IPS DF 19.7 (cell line): Measurements from ENCODE around the gene PSMD5.

Experiments
- DNase-seq: peaks from one replicate; pipeline ENCODE4 v3.0.0-alpha.2; 2013; ENCODE audit warnings: low read depth, low spot score

The PSMD5 gene

GRCh38 chr9:120855827-120856670 is 13.3 kb upstream of the PSMD5 start:
- no peak for DNase-seq

GRCh38 chr9:120854596-120855327 is 12.0 kb upstream of the PSMD5 start:
- DNase-seq: no peak

- no peak for DNase-seq
Observed at GRCh38 chr9:120853198-120853597, 10.5 kb upstream of the PSMD5 start.

GRCh38 chr9:120852240-120853010 is 9.7 kb upstream of the PSMD5 start:
- no peak for DNase-seq

- DNase-seq: no peak
Observed at GRCh38 chr9:120851449-120851848, 8.7 kb upstream of the PSMD5 start.

GRCh38 chr9:120850315-120850714 is 7.6 kb upstream of the PSMD5 start:
- DNase-seq: no peak

- no peak for DNase-seq
Observed at GRCh38 chr9:120846906-120847305, 4.2 kb upstream of the PSMD5 start.

- DNase-seq: no peak
Observed at GRCh38 chr9:120846251-120846889, 3.6 kb upstream of the PSMD5 start.

- DNase-seq: no peak
Observed at GRCh38 chr9:120845255-120845654, 2.5 kb upstream of the PSMD5 start.

GRCh38 chr9:120841930-120842684 is 615 bp downstream of the PSMD5 start:
- DNase-seq: no peak

- DNase-seq: no peak
Observed at GRCh38 chr9:120839146-120839545, 3.6 kb downstream of the PSMD5 start.

- no peak for DNase-seq
Observed at GRCh38 chr9:120837921-120838320, 4.8 kb downstream of the PSMD5 start.

- DNase-seq: no peak
Observed at GRCh38 chr9:120833325-120833724, 9.4 kb downstream of the PSMD5 start.

GRCh38 chr9:120832807-120833206 is 9.9 kb downstream of the PSMD5 start:
- no peak for DNase-seq

GRCh38 chr9:120830865-120831264 is 11.9 kb downstream of the PSMD5 start:
- no peak for DNase-seq

- DNase-seq: no peak
Observed at GRCh38 chr9:120830151-120830550, 12.6 kb downstream of the PSMD5 start.

GRCh38 chr9:120829650-120830049 is 13.1 kb downstream of the PSMD5 start:
- DNase-seq: no peak

GRCh38 chr9:120820095-120820494 is 22.6 kb downstream of the PSMD5 start:
- no peak for DNase-seq

GRCh38 chr9:120818595-120818994 is 24.1 kb downstream of the PSMD5 start:
- no peak for DNase-seq

GRCh38 chr9:120815075-120815474 is 27.6 kb downstream of the PSMD5 start:
- no peak for DNase-seq

- DNase-seq: no peak
Observed at GRCh38 chr9:120808931-120809330, 33.8 kb downstream of the PSMD5 start.
